ENCODE data around the gene METTL17. TPM values are rescaled to one million over a fixed set of nuclear protein-coding genes. Genes with fewer than 3 reads are reported as not detected.
"Not testable (repeated sequence)": the region's sequence is repeated elsewhere in the genome, so short reads cannot be mapped to it uniquely, and the experiment has no call there.

METTL17 gene
- 10 to 100 TPM; 19.0 to 34.1 (median 25.6) TPM for total RNA-seq
- 100 to 1,000 TPM in 1 of 2 donors, 10 to 100 TPM in 1; 61.2 to 103 TPM for polyA plus RNA-seq

- peaks cover 5 to 29% (median 16%) of the 10 kb centered on the region in 3 donors for H3K36me3 ChIP-seq
- H3K4me3 ChIP-seq, result peak within 1 kb of the TSS; percentile 81 to 96 (median 92)
- peak; percentile 94 to 98 (median 96) for ATAC-seq
- DNase-seq, result peak; percentile 82 to 94 (median 88)
- H3K4me1 ChIP-seq, result peaks cover 5 to 28% (median 16%) of the 10 kb centered on the region in 3 donors
- H3K27ac ChIP-seq, result peak within 1 kb of the TSS; percentile 13 to 82 (median 63)
- peak in 1 of 4 donors; percentile 7 for TF ChIP-seq CTCF (IDR thresholded peaks at IDR 0.05)
- intact Hi-C loops (cut with DNase I), result no loop called here
- H3K27me3 ChIP-seq, result no peaks in the 10 kb centered on the region
- 0% methylated on average over 42 of the region's 42 CpGs for WGBS, 2 donors
- peak; percentile 37 for FAIRE-seq
- H3K9me3 ChIP-seq, result no peaks in the 10 kb centered on the region
These were observed at the start of gene METTL17 for GRCh38 chr14:20989787-20990600. TSS of gene METTL17 (plus strand) at chr14:20989980. CDS start at chr14:20990003, 23 bp downstream.

- intact Hi-C loops (cut with DNase I), result not testable (repeated sequence)
- ATAC-seq, result peak in 1 of 4 donors; percentile 39
These were observed 44.6 kb upstream of the METTL17 start for GRCh38 chr14:20945146-20945545.

GRCh38 chr14:20946707-20947106, 43.1 kb upstream of the METTL17 start:
- DNase-seq; H3K4me1 ChIP-seq; H3K27me3 ChIP-seq; H3K36me3 ChIP-seq; ATAC-seq; H3K9me3 ChIP-seq; H3K4me3 ChIP-seq; FAIRE-seq; H3K27ac ChIP-seq; intact Hi-C loops (cut with DNase I): not testable (repeated sequence)
- 87 to 92% methylated on average over 4 of the region's 9 CpGs for WGBS, 2 donors

More at GRCh38 chr14:20945146-20945545, 44.6 kb upstream of the METTL17 start:
- not testable (repeated sequence) for H3K36me3 ChIP-seq, H3K4me1 ChIP-seq, H3K9me3 ChIP-seq, FAIRE-seq, DNase-seq, H3K27me3 ChIP-seq, H3K27ac ChIP-seq, H3K4me3 ChIP-seq
- WGBS, 2 donors, result 63 to 71% methylated on average over 6 of the region's 6 CpGs

- H3K27me3 ChIP-seq; FAIRE-seq; H3K4me3 ChIP-seq; H3K36me3 ChIP-seq; intact Hi-C loops (cut with DNase I); H3K4me1 ChIP-seq; H3K9me3 ChIP-seq; H3K27ac ChIP-seq; DNase-seq: not testable (repeated sequence)
- 43 to 55% methylated on average over 4 of the region's 4 CpGs for WGBS, 2 donors
- ATAC-seq, result peak in 3 of 4 donors; percentile 19 to 69 (median 32)
These were observed 34.8 kb upstream of the METTL17 start, which contains the start of gene RNASE2 for GRCh38 chr14:20954736-20955537. TSS of gene RNASE2 (plus strand) at chr14:20955487. CDS start at chr14:20955772, 285 bp downstream.

DNA sequence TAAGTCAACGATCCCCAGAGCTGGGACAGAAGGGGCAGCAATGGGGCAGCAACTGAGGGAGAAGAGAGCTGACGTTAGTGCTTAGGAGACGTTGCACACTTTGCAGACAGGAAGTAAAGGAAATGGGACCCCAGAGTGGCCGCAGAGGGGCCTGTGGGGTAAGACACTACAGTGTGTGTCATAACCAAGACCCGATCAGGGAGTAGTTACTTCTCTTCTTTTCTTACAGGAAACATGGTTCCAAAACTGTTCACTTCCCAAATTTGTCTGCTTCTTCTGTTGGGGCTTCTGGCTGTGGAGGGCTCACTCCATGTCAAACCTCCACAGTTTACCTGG, 34.3 kb upstream of the METTL17 start:
- H3K27ac ChIP-seq; H3K4me1 ChIP-seq; H3K36me3 ChIP-seq; H3K9me3 ChIP-seq; FAIRE-seq; H3K4me3 ChIP-seq; H3K27me3 ChIP-seq; DNase-seq; intact Hi-C loops (cut with DNase I): not testable (repeated sequence)
- 46 to 48% methylated on average over 5 of the region's 5 CpGs for WGBS, 2 donors
- peak in 2 of 4 donors; percentile 44 for ATAC-seq

DNA sequence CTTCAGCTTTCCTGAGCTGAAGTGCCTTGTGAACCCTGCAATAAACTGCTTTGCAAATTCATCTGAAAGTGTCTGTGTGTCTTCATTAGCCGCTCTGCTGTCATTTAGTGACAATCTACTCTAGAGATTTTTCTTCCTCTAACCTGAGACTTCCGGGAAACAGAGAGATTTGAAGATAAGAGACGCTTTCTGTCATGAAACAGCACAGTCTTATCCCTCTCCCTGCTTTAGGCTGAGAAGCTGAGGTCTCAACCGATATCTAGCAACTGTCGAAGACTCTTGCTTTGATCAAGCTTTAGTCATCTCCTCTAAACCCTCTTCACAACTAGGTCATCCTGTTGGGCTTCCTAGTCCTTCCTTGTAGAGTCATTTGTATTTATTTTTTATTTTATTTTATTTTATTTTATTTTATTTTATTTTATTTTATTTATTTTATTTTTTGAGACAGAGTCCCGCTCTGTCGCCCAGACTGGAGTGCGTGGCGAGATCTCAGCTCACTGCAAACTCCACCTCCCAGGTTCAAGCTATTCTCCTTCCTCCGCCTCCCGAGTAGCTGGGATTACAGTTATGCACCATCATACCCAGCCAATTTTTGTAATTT, 33.3 kb upstream of the METTL17 start:
- DNase-seq (no peak), ATAC-seq (no peak), FAIRE-seq (no peak)
- no peaks in the 10 kb centered on the region for H3K27me3 ChIP-seq
- intact Hi-C loops (cut with DNase I), result no loop called here
- H3K27ac ChIP-seq, result no peak overlapping the region
- H3K36me3 ChIP-seq, result no peaks in the 10 kb centered on the region
- WGBS, 2 donors, result 77 to 90% methylated on average over 11 of the region's 11 CpGs
- H3K4me3 ChIP-seq, result no peak overlapping the region
- peaks cover 0 to 7% (median 3%) of the 10 kb centered on the region in 3 donors for H3K4me1 ChIP-seq
- H3K9me3 ChIP-seq, result no peaks in the 10 kb centered on the region
- TF ChIP-seq CTCF (IDR thresholded peaks at IDR 0.05), result no peak

- DNase-seq; H3K27me3 ChIP-seq; ATAC-seq; H3K36me3 ChIP-seq; H3K27ac ChIP-seq; intact Hi-C loops (cut with DNase I); H3K9me3 ChIP-seq; H3K4me3 ChIP-seq; FAIRE-seq; H3K4me1 ChIP-seq: not testable (repeated sequence)
These were observed 30.8 kb upstream of the METTL17 start for GRCh38 chr14:20958946-20959345.
